Left ventricle myocardium superior (tissue), 1 donor: ENCODE measurements around the gene PODNL1. TPM values are rescaled to one million over a fixed set of nuclear protein-coding genes. Genes with fewer than 3 reads are reported as not detected.
A peak's percentile ranks its signal among the peaks of the same experiment; 100 is the strongest.

Experiments used
- ATAC-seq: fragments of 200-7000 bp; cut with Tn5 transposase; one replicate; pipeline ENCODE4 v1.9.1; 2020; ENCODE audit warnings: mild to moderate bottlenecking, moderate library complexity
- DNase-seq: peaks from one replicate; pipeline ENCODE4 v3.0.0-alpha.2; 2020
- intact Hi-C: fragments of 100-400 bp; cut with micrococcal nuclease; formaldehyde crosslinking; loops from one replicate; pipeline ENCODE4 v1.11.0; 2022
- long read RNA-seq: library from polyadenylated mRNA; unstranded; transcript quantifications from one replicate; pipeline ENCODE4 v2.0.0, GENCODE V29; 2021
- total RNA-seq: library from RNA; stranded (reverse); fragmentation: NEBNext Ultra II Directional; extraction: Animal tissue kit (Norgen Biotek cat#: 25700); gene quantifications from one replicate; pipeline ENCODE4 v1.2.1, GENCODE V29; 2021
- donor health status: DM: no; HTN: yes; CAD: no; lungs with severe emphysema.

Gene PODNL1, protein sequence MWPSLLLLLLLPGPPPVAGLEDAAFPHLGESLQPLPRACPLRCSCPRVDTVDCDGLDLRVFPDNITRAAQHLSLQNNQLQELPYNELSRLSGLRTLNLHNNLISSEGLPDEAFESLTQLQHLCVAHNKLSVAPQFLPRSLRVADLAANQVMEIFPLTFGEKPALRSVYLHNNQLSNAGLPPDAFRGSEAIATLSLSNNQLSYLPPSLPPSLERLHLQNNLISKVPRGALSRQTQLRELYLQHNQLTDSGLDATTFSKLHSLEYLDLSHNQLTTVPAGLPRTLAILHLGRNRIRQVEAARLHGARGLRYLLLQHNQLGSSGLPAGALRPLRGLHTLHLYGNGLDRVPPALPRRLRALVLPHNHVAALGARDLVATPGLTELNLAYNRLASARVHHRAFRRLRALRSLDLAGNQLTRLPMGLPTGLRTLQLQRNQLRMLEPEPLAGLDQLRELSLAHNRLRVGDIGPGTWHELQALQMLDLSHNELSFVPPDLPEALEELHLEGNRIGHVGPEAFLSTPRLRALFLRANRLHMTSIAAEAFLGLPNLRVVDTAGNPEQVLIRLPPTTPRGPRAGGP
- total RNA-seq = 2.0 TPM
- long read RNA-seq, partial matches to known transcripts = 1 of 5 reads
- long read RNA-seq, other reads (novel, unspliced or antisense) = 3 of 5 reads

GRCh38 chr19:13938301-13939064 lies at the start of gene PODNL1:
Gene PODNL1, minus strand, starts transcription at chr19:13938417. Its CDS starts 236 bp downstream, at chr19:13938181.
- intact Hi-C loops = no loop called here
- DNase-seq (no peak), ATAC-seq (peak; percentile 57)

- peak; percentile 76 for DNase-seq
- intact Hi-C loops = no loop called here
- peak; percentile 77 for ATAC-seq
Measured at GRCh38 chr19:13987101-13987890, 49.1 kb upstream of the PODNL1 start.

GRCh38 chr19:13986348-13986904 lies 48.2 kb upstream of the PODNL1 start:
- peak; percentile 61 for ATAC-seq
- intact Hi-C loops = no loop called here
- DNase-seq = peak; percentile 92

DNA sequence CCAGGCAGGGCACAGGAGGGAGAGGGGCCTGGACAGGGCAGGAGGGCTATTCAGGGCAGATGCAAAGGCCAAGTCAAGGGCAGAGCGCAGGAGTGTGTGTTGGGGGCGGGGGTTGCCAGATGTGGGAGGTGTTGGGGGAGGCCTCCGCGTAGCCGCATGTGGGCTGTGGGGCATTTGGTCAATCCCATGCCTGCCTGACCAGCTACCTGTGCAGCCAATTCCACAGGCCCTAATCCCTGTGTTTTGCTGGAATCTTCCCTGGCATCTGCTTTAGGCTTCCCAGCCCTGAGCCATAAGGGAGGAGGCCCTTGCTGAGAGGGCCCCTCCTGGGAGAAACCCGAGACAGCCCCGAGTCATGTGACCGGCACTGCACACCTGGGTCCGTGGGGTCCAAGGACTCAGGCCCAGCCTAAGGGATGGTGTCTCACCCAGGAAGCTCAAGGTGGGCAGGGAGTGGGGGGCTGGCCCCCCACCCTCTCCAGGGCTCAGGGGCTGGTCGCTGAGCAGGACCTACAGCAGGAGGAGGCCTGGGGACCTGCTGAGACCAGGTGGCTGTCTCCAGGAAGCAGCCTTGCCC lies 47.6 kb upstream of the PODNL1 start:
- DNase-seq (no peak), ATAC-seq (no peak)
- intact Hi-C loops = no loop called here

- no peak for ATAC-seq
- no peak for DNase-seq
- intact Hi-C loops = no loop called here
Measured at GRCh38 chr19:13984875-13985741, 46.9 kb upstream of the PODNL1 start.

GRCh38 chr19:13984186-13984585 lies 46.0 kb upstream of the PODNL1 start:
- DNase-seq = no peak
- ATAC-seq = no peak
- intact Hi-C loops = no loop called here

GRCh38 chr19:13983213-13983889 lies 45.1 kb upstream of the PODNL1 start:
- no peak for ATAC-seq
- intact Hi-C loops = no loop called here
- DNase-seq = no peak

DNA sequence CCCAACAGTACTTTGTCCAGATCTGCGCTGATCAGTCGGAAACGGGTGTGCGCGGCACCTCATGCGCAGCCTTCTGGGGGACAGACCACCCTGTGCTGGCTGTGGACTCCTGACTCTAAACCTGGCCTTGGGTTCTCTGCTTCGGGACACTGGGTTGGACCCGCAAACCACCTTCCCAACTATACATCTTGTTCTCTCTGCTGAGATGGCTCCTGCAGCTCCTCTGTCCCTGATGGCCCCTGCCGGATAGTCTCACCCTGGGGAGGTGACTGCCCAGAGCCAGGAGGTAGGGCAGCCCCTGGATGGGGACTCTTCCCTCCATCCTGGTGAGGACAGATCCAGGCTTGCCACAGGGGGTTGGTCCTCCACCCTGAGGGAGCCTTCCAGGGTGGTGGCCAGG lies 44.6 kb upstream of the PODNL1 start:
- intact Hi-C loops = no loop called here
- DNase-seq (no peak), ATAC-seq (no peak)

DNA sequence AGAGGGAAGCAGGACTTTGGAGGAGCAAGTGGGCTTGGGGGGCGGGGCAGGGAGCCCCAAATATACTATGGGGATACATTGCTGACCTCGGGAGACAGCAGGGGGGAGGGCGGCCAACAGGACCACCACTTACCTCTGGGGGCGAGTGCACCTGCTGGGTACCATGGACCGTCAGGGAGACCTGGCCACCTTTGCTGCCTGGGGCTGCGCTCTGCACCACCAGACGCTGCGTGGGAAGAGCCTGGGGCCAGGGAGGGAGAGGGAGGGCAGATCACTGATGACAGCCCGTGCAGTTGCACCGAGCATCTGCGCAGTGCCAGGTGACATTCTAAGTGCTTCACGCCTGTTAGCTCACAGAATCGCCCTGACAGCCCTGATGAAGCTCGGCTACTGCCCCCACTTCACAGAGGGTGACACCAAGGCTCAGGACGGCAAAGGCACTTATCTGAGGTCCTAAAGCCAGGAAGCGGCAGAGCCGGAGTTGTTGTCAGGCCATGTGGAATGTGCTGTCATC lies 43.8 kb upstream of the PODNL1 start:
- no peak for ATAC-seq
- intact Hi-C loops = no loop called here
- DNase-seq = no peak

GRCh38 chr19:13981467-13981866 lies 43.2 kb upstream of the PODNL1 start:
- intact Hi-C loops = no loop called here
- DNase-seq = no peak
- ATAC-seq = no peak

GRCh38 chr19:13981021-13981420 lies 42.8 kb upstream of the PODNL1 start:
- ATAC-seq (no peak), DNase-seq (no peak)
- intact Hi-C loops = no loop called here

DNA sequence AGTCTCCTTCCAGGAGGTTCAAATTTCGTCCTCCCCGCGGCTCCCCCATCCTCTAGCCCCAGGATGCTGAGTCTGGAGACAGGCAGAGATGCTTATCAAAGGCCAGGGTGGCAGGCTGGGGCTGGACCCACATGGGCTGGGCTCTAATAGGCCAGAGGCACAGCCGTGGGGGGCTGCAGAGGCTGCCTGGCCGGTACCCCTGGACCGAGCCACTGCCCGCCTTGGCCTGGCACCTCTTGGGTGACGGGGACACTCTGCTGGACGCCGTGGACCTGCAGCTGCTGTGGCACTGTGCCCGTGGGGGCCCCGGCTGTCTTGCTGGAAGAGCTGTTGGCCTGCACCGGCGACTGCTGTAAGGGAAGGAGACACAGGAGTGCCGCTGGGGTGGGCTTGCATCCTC lies 42.1 kb upstream of the PODNL1 start:
- intact Hi-C loops = no loop called here
- ATAC-seq (no peak), DNase-seq (no peak)

GRCh38 chr19:13979686-13980085 lies 41.5 kb upstream of the PODNL1 start:
- no peak for DNase-seq
- ATAC-seq = no peak
- intact Hi-C loops = no loop called here

GRCh38 chr19:13979244-13979615 lies 41.0 kb upstream of the PODNL1 start:
- no peak for ATAC-seq
- no peak for DNase-seq

DNA sequence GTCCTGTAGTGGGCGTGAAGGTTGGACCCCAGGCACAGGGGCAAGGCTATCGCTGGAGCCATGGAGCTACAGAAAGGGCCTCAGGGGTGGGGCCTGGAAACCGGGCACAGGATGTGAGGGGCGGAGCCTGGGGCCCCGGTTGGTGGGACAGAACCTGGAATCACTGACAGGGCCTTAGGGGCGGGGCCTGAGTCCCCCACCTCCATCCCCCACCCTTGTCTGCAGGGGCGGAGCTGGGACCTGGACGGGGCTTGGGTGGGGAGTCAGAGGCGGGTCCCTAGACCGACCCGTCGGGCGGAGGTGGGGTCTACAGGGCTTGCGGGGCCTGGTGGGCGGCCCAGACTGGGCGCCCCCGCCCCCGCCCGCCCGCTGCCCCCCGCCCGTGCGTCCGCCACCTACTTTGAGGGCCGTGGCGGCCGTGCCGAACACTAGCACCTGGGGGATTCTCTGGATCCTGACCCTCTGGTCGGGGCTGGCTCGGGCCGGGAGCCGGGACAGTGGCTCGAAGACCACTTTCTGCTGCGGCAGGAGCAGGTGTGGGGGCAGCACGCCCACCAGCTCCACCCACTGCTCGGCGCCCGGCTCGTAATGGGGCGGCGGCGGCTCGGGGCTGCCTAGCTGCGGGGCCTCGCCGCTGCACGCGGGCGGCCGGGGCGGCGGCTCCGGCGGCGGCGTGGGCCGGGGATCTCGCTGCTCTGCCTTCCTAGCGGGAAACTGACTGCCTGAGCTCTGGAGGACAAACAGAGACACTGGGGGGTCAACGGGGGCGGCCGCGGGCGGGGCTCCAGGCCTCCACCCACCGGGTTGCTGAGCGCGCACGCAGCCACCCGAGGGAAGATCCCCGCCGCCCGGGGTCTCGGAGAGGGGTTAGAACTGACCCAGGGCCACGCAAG lies 40.4 kb upstream of the PODNL1 start:
- intact Hi-C loops = no loop called here
- DNase-seq (peak; percentile 92), ATAC-seq (peak; percentile 83)

More at GRCh38 chr19:13979244-13979615, 41.0 kb upstream of the PODNL1 start:
- intact Hi-C loops = no loop called here

DNA sequence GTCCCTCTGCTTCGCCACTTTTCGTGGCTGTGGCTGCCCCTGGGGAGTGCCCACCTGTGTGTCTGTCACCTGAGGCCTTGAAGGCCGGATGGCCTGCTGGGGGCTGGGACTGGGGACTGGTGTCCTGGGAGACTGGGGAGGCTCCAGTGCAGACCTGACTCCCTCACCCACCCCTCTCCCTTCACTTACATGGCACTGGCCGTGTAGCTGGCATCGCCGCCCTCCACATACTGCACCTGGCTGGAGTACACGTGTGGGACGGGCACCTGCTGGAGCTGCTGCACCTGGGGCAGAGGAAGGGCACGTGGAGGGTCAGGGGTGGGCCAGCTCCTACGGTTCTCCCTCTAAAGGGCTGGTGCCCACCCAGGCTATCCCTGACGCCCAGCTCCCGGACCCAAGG lies 39.6 kb upstream of the PODNL1 start:
- ATAC-seq (no peak), DNase-seq (no peak)
- intact Hi-C loops = no loop called here
